Stimulated activated naive CD8-positive, alpha-beta T cell treated with anti-CD3 and anti-CD28 coated beads, Interleukin-15, Interleukin-2, amounts not matched to agents 100 U/mL and 50 U/mL, for 24 hours (primary cell): ENCODE results near the gene OR9Q1.
"Not testable (repeated sequence)": the region's sequence is repeated elsewhere in the genome, so short reads cannot be mapped to it uniquely, and the experiment has no call there.

Experiments
- ATAC-seq: fragments of 150-1000 bp; cut with Tn5 transposase; one replicate; pipeline ENCODE4 v1.10.0; 2021
- DNase-seq: peaks from one replicate; pipeline ENCODE4 v3.0.0; 2021

OR9Q1 gene

GRCh38 chr11:58134151-58134550 lies 110.5 kb downstream of the OR9Q1 start:
- no peak for ATAC-seq

GRCh38 chr11:58135171-58135570 lies 111.5 kb downstream of the OR9Q1 start:
- no peak for ATAC-seq
- no peak for DNase-seq

More at GRCh38 chr11:58134151-58134550, 110.5 kb downstream of the OR9Q1 start:
- no peak for DNase-seq

- DNase-seq (no peak), ATAC-seq (no peak)
Measured at GRCh38 chr11:58142761-58143160, 119.1 kb downstream of the OR9Q1 start.

GRCh38 chr11:58152781-58153180 lies 129.1 kb downstream of the OR9Q1 start:
- no peak for DNase-seq
- ATAC-seq = no peak

GRCh38 chr11:58164389-58164788 lies 140.7 kb downstream of the OR9Q1 start:
- ATAC-seq = no peak

GRCh38 chr11:58164990-58165389 lies 141.3 kb downstream of the OR9Q1 start:
- no peak for DNase-seq
- ATAC-seq = no peak

More at GRCh38 chr11:58164389-58164788, 140.7 kb downstream of the OR9Q1 start:
- DNase-seq = no peak

GRCh38 chr11:58165504-58166106 lies 141.9 kb downstream of the OR9Q1 start:
- ATAC-seq (no peak), DNase-seq (no peak)

- ATAC-seq (no peak), DNase-seq (no peak)
Measured at GRCh38 chr11:58177409-58178054, 153.9 kb downstream of the OR9Q1 start.

GRCh38 chr11:58178444-58178843 lies 154.8 kb downstream of the OR9Q1 start:
- ATAC-seq (no peak), DNase-seq (no peak)

GRCh38 chr11:58179648-58180047 lies 156.0 kb downstream of the OR9Q1 start:
- ATAC-seq (no peak), DNase-seq (no peak)

- no peak for ATAC-seq
- DNase-seq = no peak
Measured at GRCh38 chr11:58186938-58187337, 163.3 kb downstream of the OR9Q1 start.

- DNase-seq (no peak), ATAC-seq (no peak)
Measured at GRCh38 chr11:58188770-58189169, 165.1 kb downstream of the OR9Q1 start, which contains the start of gene OR9Q2. Gene OR9Q2 (plus strand): TSS chr11:58189070. CDS start chr11:58190491, 1,421 bp downstream.

GRCh38 chr11:58192229-58192628 lies 168.5 kb downstream of the OR9Q1 start:
- ATAC-seq (no peak), DNase-seq (no peak)

GRCh38 chr11:58193391-58193790 lies 169.7 kb downstream of the OR9Q1 start:
- DNase-seq (no peak), ATAC-seq (no peak)

GRCh38 chr11:58195939-58196338 lies 172.3 kb downstream of the OR9Q1 start:
- DNase-seq = no peak
- ATAC-seq = no peak

- no peak for ATAC-seq
Measured at GRCh38 chr11:58199271-58199670, 175.6 kb downstream of the OR9Q1 start.

GRCh38 chr11:58204042-58204441 lies 180.4 kb downstream of the OR9Q1 start, which contains the start of gene OR1S2:
Gene OR1S2 (minus strand): TSS chr11:58204142. CDS start chr11:58204142, 0 bp downstream.
- ATAC-seq (no peak), DNase-seq (no peak)

More at GRCh38 chr11:58199271-58199670, 175.6 kb downstream of the OR9Q1 start:
- DNase-seq = no peak

- ATAC-seq = not testable (repeated sequence)
Measured at GRCh38 chr11:58212420-58212819, 188.7 kb downstream of the OR9Q1 start, which contains the start of gene OR1S1. Gene OR1S1 (plus strand): TSS chr11:58212720.

GRCh38 chr11:58216476-58216875 lies 192.8 kb downstream of the OR9Q1 start:
- no peak for DNase-seq
- ATAC-seq = no peak

More at GRCh38 chr11:58212420-58212819, 188.7 kb downstream of the OR9Q1 start, which contains the start of gene OR1S1:
- not testable (repeated sequence) for DNase-seq

GRCh38 chr11:58222721-58223120 lies 199.0 kb downstream of the OR9Q1 start:
- no peak for DNase-seq
- ATAC-seq = no peak

GRCh38 chr11:58227956-58228615 lies 204.4 kb downstream of the OR9Q1 start:
- DNase-seq (no peak), ATAC-seq (no peak)
